Colon (tissue), 2 donors: ENCODE measurements around the gene PXMP4.

Experiments used
- FAIRE-seq: peaks from 2 replicates; lab custom pipeline; 2012; peaks lifted over from hg19 to GRCh38; lab: Jason Lieb, UNC
- donor health status: control.
- donor health status: control.

The PXMP4 gene

DNA sequence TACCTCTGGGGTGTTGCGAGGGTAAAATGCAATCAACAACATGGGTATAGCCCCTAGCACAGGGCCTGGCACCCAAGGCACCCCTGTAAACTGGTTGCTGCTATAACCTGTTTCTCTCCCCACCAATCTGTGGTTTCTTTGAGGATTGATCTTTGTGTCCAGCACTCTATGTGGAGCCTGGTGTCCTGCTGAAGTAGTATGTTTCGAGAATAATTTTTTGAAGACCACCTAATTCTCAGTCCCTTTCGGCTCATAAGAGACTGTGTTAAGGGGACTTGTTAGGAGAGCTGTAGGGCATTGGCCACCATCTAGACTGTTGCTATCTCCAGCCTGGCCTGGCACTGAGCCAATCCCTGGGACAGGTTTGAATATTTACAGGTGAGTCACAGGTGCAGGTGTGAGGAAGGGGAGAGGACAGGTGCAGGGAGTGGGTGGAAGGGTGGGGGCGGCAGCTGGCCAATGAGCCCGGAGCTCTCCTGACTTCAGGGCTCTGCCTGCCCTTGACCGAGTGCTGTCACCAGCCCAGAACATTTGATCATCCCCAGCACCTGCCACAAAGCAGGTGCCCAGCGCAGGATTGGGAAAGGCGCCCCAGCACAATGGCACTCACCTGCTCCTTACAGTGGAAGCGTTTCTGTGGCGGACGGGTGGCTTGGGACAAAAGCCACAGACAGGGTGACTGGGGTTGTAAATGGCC, 66.1 kb downstream of the PXMP4 start:
- no peak for FAIRE-seq

DNA sequence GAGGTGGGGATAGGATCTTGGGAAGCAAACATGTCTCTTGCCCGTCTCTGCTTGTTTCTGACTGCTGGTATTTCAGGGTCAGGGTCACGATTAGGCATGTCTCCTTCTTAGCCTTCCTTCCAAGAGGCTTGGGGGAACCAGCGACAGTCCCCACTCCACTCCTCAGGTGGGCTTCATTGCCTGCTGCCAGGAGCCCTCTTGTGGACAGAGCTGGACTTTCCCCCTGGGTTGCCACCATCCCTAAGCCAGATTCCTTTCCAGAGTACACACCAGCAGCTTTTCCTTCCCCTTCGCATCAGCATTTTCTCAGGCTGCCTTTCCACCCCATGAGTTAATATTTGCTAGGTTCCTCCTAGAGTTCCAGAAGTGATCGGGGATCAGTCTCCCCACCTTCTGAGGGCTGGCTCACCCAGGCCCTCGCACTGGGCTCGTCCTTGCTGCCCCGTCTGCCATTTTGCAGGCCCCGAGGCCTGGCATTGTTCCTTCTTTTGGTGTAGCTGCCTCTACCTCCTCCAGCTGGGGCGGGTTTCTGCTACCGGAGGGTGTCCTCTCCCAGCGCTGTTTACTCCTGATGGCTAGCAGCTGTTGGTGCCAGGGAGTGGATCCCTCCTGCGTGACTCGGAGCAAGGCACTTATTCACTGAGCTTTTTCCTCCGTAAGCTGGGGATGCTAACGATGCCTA, 66.8 kb downstream of the PXMP4 start:
- no peak for FAIRE-seq
